Suprapubic skin (tissue), 4 donors: ENCODE results near the gene HUS1B. TPM values are rescaled to one million over a fixed set of nuclear protein-coding genes. Genes with fewer than 3 reads are reported as not detected.

Experiments used
- DNase-seq, 2 donors: peaks; one replicate each; pipeline ENCODE4 v3.0.0-alpha.2; 2019; ENCODE audit warnings: low spot score in 2 of 2
- H3K27ac ChIP-seq: fragments of 200-600 bp; sonication (generic); one replicate; pipeline ENCODE4 v1.5.1; 2019
- H3K27me3 ChIP-seq: fragments of 200-600 bp; sonication (generic); one replicate; pipeline ENCODE4 v1.5.1; 2019
- H3K36me3 ChIP-seq: fragments of 200-600 bp; sonication (generic); one replicate; pipeline ENCODE4 v1.5.1; 2019
- H3K4me1 ChIP-seq: fragments of 200-600 bp; sonication (generic); one replicate; pipeline ENCODE4 v1.5.1; 2019
- H3K4me3 ChIP-seq: fragments of 200-600 bp; sonication (generic); one replicate; pipeline ENCODE4 v1.5.1; 2019; ENCODE audit warnings: mild to moderate bottlenecking
- H3K9me3 ChIP-seq: fragments of 200-600 bp; sonication (generic); one replicate; pipeline ENCODE4 v1.5.1; 2019
- CTCF ChIP-seq, 2 donors: fragments of 200-600 bp in 1 of 2; fragments of 450-650 bp in 1 of 2; sonication (generic) in 1 of 2; IDR thresholded peaks; one replicate each; pipeline ENCODE4 v1.5.1; 2016 to 2019; ENCODE audit warnings: antibody characterized with exemption in 2 of 2, mild to moderate bottlenecking in 1 of 2, moderate library complexity in 1 of 2
- EP300 ChIP-seq: sonication (generic); formaldehyde crosslinking; IDR thresholded peaks from one replicate; pipeline ENCODE4 v1.6.1; 2017; ENCODE audit warnings: antibody characterized with exemption
- POLR2A ChIP-seq, 2 donors: fragments of 450-650 bp; IDR thresholded peaks; one replicate each; pipeline ENCODE4 v1.6.1; 2017; ENCODE audit warnings: antibody characterized with exemption in 2 of 2, mild to moderate bottlenecking in 2 of 2, moderate library complexity in 2 of 2
- POLR2AphosphoS5 ChIP-seq, 3 donors: sonication (generic); formaldehyde crosslinking; IDR thresholded peaks; one replicate each; pipeline ENCODE4 v1.6.1; 2017; ENCODE audit warnings: antibody characterized with exemption in 3 of 3
- WGBS: methylation state at CpG from one replicate; pipeline ENCODE4 v1.1.5; 2018; 5-methylcytosine and 5-hydroxymethylcytosine counted together
- total RNA-seq, 4 donors: library from RNA; depleted of rRNA; stranded (reverse); fragments of >200 nt; gene quantifications; one replicate each; pipeline ENCODE4 v1.1.0, GENCODE V29; 2016

The HUS1B gene
- total RNA-seq, 4 donors from 2014 or later: 0.68 to 8.8 (median 3.1) TPM

GRCh38 chr6:611928-612327 is 45.0 kb downstream of the HUS1B start:
- no peak for DNase-seq
- WGBS: 67% methylated on average over 4 of the region's 4 CpGs
- Histone ChIP-seq H3K4me1 (peaks cover 3% of the 10 kb centered on the region), H3K36me3 (peaks cover 26% of the 10 kb centered on the region), H3K27ac (no peak overlapping the region), H3K27me3 (no peaks in the 10 kb centered on the region), H3K4me3 (no peak overlapping the region), H3K9me3 (no peaks in the 10 kb centered on the region)
- TF ChIP-seq POLR2AphosphoS5 (IDR thresholded peaks at IDR 0.05): no peak
- no peak for TF ChIP-seq EP300
- TF ChIP-seq CTCF (IDR thresholded peaks at IDR 0.05): no peak
- TF ChIP-seq POLR2A (IDR thresholded peaks at IDR 0.05): no peak

GRCh38 chr6:610882-611281 is 46.0 kb downstream of the HUS1B start:
- WGBS: 77% methylated on average over 2 of the region's 2 CpGs
- no peak for DNase-seq
- TF ChIP-seq CTCF (IDR thresholded peaks at IDR 0.05) (no peak), EP300 (no peak), POLR2A (IDR thresholded peaks at IDR 0.05) (no peak), POLR2AphosphoS5 (IDR thresholded peaks at IDR 0.05) (no peak)
- Histone ChIP-seq H3K27me3 (no peaks in the 10 kb centered on the region), H3K36me3 (peaks cover 29% of the 10 kb centered on the region), H3K27ac (no peak overlapping the region), H3K4me3 (no peak overlapping the region), H3K9me3 (no peaks in the 10 kb centered on the region), H3K4me1 (no peaks in the 10 kb centered on the region)

- Histone ChIP-seq H3K27ac (no peak overlapping the region), H3K4me3 (no peak overlapping the region), H3K36me3 (peaks cover 23% of the 10 kb centered on the region), H3K9me3 (no peaks in the 10 kb centered on the region), H3K4me1 (no peaks in the 10 kb centered on the region), H3K27me3 (no peaks in the 10 kb centered on the region)
- DNase-seq: no peak
- TF ChIP-seq POLR2AphosphoS5 (IDR thresholded peaks at IDR 0.05) (no peak), CTCF (IDR thresholded peaks at IDR 0.05) (no peak), POLR2A (IDR thresholded peaks at IDR 0.05) (no peak), EP300 (no peak)
- 92% methylated on average over 4 of the region's 4 CpGs for WGBS
Measured at GRCh38 chr6:609905-610304, 47.0 kb downstream of the HUS1B start.

- Histone ChIP-seq H3K27ac (no peak overlapping the region), H3K4me1 (no peaks in the 10 kb centered on the region), H3K9me3 (no peaks in the 10 kb centered on the region), H3K36me3 (peaks cover 20% of the 10 kb centered on the region), H3K4me3 (no peak overlapping the region), H3K27me3 (no peaks in the 10 kb centered on the region)
- TF ChIP-seq POLR2AphosphoS5 (IDR thresholded peaks at IDR 0.05): no peak
- WGBS: 97% methylated on average over 14 of the region's 14 CpGs
- DNase-seq: no peak
Measured at GRCh38 chr6:606829-607379, 50.0 kb downstream of the HUS1B start.

Other genes starting within 250 kb of the HUS1B start
- 10 to 100 TPM; 17.7 to 28.1 (median 20.3) TPM for gene EXOC2, start 36.0 kb upstream of the HUS1B start, total RNA-seq